ACHN (cell line): ENCODE data around the gene TEAD2.
"Not testable (repeated sequence)": the region's sequence is repeated elsewhere in the genome, so short reads cannot be mapped to it uniquely, and the experiment has no call there.

Source experiments
- DNase-seq: peaks from one replicate; pipeline ENCODE4 v3.0.0-alpha.2; 2015
- in situ Hi-C: cut with HindIII; loops from 2 replicates; pipeline ENCODE4 v1.10.0; 2017; ENCODE audit warnings: low sequenced_read_pairs, low pct_ligation_motif_present, low pct_unique_long_range_greater_than_20kb

TEAD2 gene

DNA sequence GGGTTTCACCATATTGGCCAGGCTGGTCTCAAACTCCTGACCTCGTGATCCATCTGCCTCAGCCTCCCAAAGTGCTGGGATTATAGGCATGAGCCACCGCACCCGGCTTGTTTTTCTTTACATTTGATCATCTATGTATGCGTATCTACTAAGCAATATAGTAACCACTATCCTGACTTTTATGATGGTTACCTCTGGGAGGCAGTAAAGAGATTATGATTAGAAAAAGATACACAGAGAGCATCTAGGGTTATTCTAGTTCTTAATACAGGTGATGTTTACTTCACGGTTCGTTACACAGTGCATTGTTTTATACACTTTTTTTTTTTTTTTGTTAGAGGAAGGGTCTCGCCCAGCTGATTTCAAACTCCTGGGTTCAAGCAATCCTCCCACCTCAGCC, 55.5 kb downstream of the TEAD2 start:
- DNase-seq, in situ Hi-C loops: not testable (repeated sequence)

- no peak for DNase-seq
- in situ Hi-C loops, result no loop called here
These were observed 60.4 kb downstream of the TEAD2 start for GRCh38 chr19:49301866-49302252.

GRCh38 chr19:49301165-49301865, 60.9 kb downstream of the TEAD2 start:
- DNase-seq, result peak; percentile 48
- in situ Hi-C loops, result no loop called here

DNA sequence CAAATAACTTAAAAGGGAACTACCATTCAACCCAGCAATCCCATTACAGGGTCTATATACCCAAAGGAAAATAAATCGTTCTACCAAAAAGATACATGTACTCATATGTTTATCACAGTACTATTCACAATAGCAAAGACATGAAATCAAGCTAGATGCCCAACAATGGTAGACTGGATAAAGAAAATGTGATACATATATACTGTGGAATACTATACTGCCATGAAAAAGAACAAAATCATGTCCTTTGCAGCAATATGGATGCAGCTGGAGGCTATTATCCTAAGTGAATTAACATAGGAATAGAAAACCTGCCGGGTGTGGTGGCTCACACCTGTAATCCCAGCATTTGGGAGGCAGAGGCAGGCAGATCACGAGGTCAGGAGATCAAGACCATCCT, 63.6 kb downstream of the TEAD2 start:
- in situ Hi-C loops, DNase-seq: not testable (repeated sequence)

DNA sequence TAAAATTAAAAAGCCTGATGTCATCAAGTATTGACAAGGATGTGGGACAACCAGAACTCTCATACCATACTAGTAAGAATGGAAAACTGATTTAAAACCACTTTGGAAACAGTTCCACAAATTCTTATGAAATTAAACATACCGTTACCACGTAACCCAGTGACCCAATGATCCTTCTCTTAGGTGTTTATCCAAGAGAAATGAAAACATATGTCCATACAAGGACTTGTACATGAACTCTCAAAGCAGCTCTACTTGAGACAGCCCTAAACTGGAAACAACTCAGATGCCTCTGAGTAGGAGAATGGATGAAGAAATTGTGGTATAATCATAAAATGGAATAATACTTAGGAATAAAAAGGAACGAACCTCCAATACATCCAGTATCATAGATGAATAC, 64.8 kb downstream of the TEAD2 start:
- in situ Hi-C loops, result no loop called here
- no peak for DNase-seq

GRCh38 chr19:49295208-49295880, 66.9 kb downstream of the TEAD2 start:
- in situ Hi-C loops, result no loop called here
- no peak for DNase-seq

GRCh38 chr19:49294401-49294800, 67.8 kb downstream of the TEAD2 start:
- in situ Hi-C loops, result no loop called here

More at GRCh38 chr19:49294401-49294800, 67.8 kb downstream of the TEAD2 start:
- no peak for DNase-seq
